HEK293 (cell line): ENCODE data around the gene OR1F1.

Experiments used
- ATF2 ChIP-seq: fragments of 450-650 bp; formaldehyde crosslinking; IDR thresholded peaks from 2 replicates; pipeline ENCODE4 v1.5.1; 2016; ENCODE audit warnings: missing biosample characterization, missing genetic modification characterization, low read depth
- BCL6B ChIP-seq: fragments of 450-650 bp; formaldehyde crosslinking; IDR thresholded peaks from 2 replicates; pipeline ENCODE4 v1.5.1; 2017; ENCODE audit warnings: missing biosample characterization, missing genetic modification characterization
- GLIS1 ChIP-seq: fragments of 450-650 bp; formaldehyde crosslinking; IDR thresholded peaks from 2 replicates; pipeline ENCODE4 v1.5.1; 2016; ENCODE audit warnings: missing biosample characterization, missing genetic modification characterization
- HOXD13 ChIP-seq: sonication (generic); formaldehyde crosslinking; IDR thresholded peaks from 2 replicates; pipeline ENCODE4 v1.8.0; 2022; ENCODE audit warnings: missing genetic modification reagents, borderline replicate concordance
- IKZF3 ChIP-seq: fragments of 450-650 bp; IDR thresholded peaks from 2 replicates; pipeline ENCODE4 v1.5.0; 2018; ENCODE audit warnings: missing biosample characterization, mild to moderate bottlenecking, missing genetic modification characterization, moderate library complexity
- MYNN ChIP-seq: fragments of 450-650 bp; formaldehyde crosslinking; IDR thresholded peaks from 2 replicates; pipeline ENCODE4 v1.5.1; 2016; ENCODE audit warnings: missing biosample characterization, missing genetic modification characterization, borderline replicate concordance
- OSR2 ChIP-seq: fragments of 450-650 bp; formaldehyde crosslinking; IDR thresholded peaks from 2 replicates; pipeline ENCODE4 v1.5.1; 2016; ENCODE audit warnings: missing biosample characterization, missing genetic modification characterization
- PBX3 ChIP-seq: sonication (generic); formaldehyde crosslinking; IDR thresholded peaks from 2 replicates; pipeline ENCODE4 v1.8.1; 2022; ENCODE audit warnings: mild to moderate bottlenecking, moderate library complexity, missing genetic modification reagents
- TCF7L2 ChIP-seq: IDR thresholded peaks from 2 replicates; pipeline ENCODE4 v1.6.1; 2011; ENCODE audit warnings: low read depth, mild to moderate bottlenecking, inconsistent platforms, low read length, moderate library complexity, borderline replicate concordance
- TRIM28 ChIP-seq: IDR thresholded peaks from 2 replicates; pipeline ENCODE4 v1.6.1; 2011; ENCODE audit warnings: low read length, control low read depth, borderline replicate concordance
- ZBTB10 ChIP-seq: fragments of 450-650 bp; formaldehyde crosslinking; IDR thresholded peaks from 2 replicates; pipeline ENCODE4 v1.5.1; 2016; ENCODE audit warnings: missing biosample characterization, missing genetic modification characterization
- ZBTB6 ChIP-seq: fragments of 450-650 bp; formaldehyde crosslinking; IDR thresholded peaks from 2 replicates; pipeline ENCODE4 v1.5.1; 2017; ENCODE audit warnings: missing biosample characterization, missing genetic modification characterization
- ZFP41 ChIP-seq: fragments of 450-650 bp; formaldehyde crosslinking; IDR thresholded peaks from 2 replicates; pipeline ENCODE4 v1.5.1; 2016; ENCODE audit warnings: missing biosample characterization, missing genetic modification characterization, borderline replicate concordance
- ZNF133 ChIP-seq: fragments of 450-650 bp; formaldehyde crosslinking; IDR thresholded peaks from 2 replicates; pipeline ENCODE4 v1.5.1; 2016; ENCODE audit warnings: missing biosample characterization, missing genetic modification characterization
- ZNF155 ChIP-seq: fragments of 450-650 bp; formaldehyde crosslinking; IDR thresholded peaks from 2 replicates; pipeline ENCODE4 v1.5.1; 2016; ENCODE audit warnings: missing biosample characterization, missing genetic modification characterization
- ZNF221 ChIP-seq: fragments of 450-650 bp; formaldehyde crosslinking; IDR thresholded peaks from 2 replicates; pipeline ENCODE4 v1.5.1; 2017; ENCODE audit warnings: missing biosample characterization, missing genetic modification characterization, borderline replicate concordance
- ZNF23 ChIP-seq: fragments of 450-650 bp; formaldehyde crosslinking; IDR thresholded peaks from 2 replicates; pipeline ENCODE4 v1.5.1; 2016; ENCODE audit warnings: missing biosample characterization, missing genetic modification characterization, borderline replicate concordance
- ZNF292 ChIP-seq: fragments of 450-650 bp; formaldehyde crosslinking; IDR thresholded peaks from 2 replicates; pipeline ENCODE4 v1.5.1; 2016; ENCODE audit warnings: low read depth, missing biosample characterization, missing genetic modification characterization, borderline replicate concordance
- ZNF404 ChIP-seq: fragments of 450-650 bp; formaldehyde crosslinking; IDR thresholded peaks from 2 replicates; pipeline ENCODE4 v1.5.1; 2017; ENCODE audit warnings: missing biosample characterization, missing genetic modification characterization
- ZNF426 ChIP-seq: fragments of 450-650 bp; formaldehyde crosslinking; IDR thresholded peaks from 2 replicates; pipeline ENCODE4 v1.5.1; 2017; ENCODE audit warnings: missing biosample characterization, missing genetic modification characterization, mild to moderate bottlenecking, inconsistent platforms, moderate library complexity
- ZNF513 ChIP-seq: fragments of 450-650 bp; IDR thresholded peaks from 2 replicates; pipeline ENCODE4 v1.5.1; 2018; ENCODE audit warnings: missing biosample characterization, missing genetic modification characterization
- ZNF529 ChIP-seq: fragments of 450-650 bp; formaldehyde crosslinking; IDR thresholded peaks from 2 replicates; pipeline ENCODE4 v1.5.1; 2017; ENCODE audit warnings: missing genetic modification characterization, missing biosample characterization; ENCODE audit not compliant: insufficient replicate concordance
- ZNF544 ChIP-seq: fragments of 450-650 bp; formaldehyde crosslinking; IDR thresholded peaks from 2 replicates; pipeline ENCODE4 v1.5.0; 2017; ENCODE audit warnings: missing biosample characterization, missing genetic modification characterization
- ZNF624 ChIP-seq: fragments of 450-650 bp; formaldehyde crosslinking; IDR thresholded peaks from 2 replicates; pipeline ENCODE4 v1.5.1; 2017; ENCODE audit warnings: missing biosample characterization, missing genetic modification characterization
- ZNF658 ChIP-seq: fragments of 450-650 bp; formaldehyde crosslinking; IDR thresholded peaks from 2 replicates; pipeline ENCODE4; 2016; ENCODE audit warnings: missing biosample characterization, missing genetic modification characterization
- ZNF664 ChIP-seq: fragments of 450-650 bp; formaldehyde crosslinking; IDR thresholded peaks from 2 replicates; pipeline ENCODE4 v1.5.1; 2016; ENCODE audit warnings: missing biosample characterization, missing genetic modification characterization
- ZNF791 ChIP-seq: fragments of 450-650 bp; formaldehyde crosslinking; IDR thresholded peaks from 2 replicates; pipeline ENCODE4 v1.5.1; 2016; ENCODE audit warnings: missing biosample characterization, missing genetic modification characterization
- ZSCAN16 ChIP-seq: fragments of 450-650 bp; formaldehyde crosslinking; IDR thresholded peaks from 2 replicates; pipeline ENCODE4 v1.5.1; 2016; ENCODE audit warnings: missing biosample characterization, missing genetic modification characterization
- ZSCAN4 ChIP-seq: fragments of 450-650 bp; formaldehyde crosslinking; IDR thresholded peaks from 2 replicates; pipeline ENCODE4 v1.5.1; 2017; ENCODE audit warnings: missing biosample characterization, missing genetic modification characterization
- ZXDB ChIP-seq: fragments of 450-650 bp; formaldehyde crosslinking; IDR thresholded peaks from 2 replicates; pipeline ENCODE4 v1.5.1; 2016; ENCODE audit warnings: missing biosample characterization, missing genetic modification characterization

The OR1F1 gene

GRCh38 chr16:3171855-3172593 lies 16.0 kb upstream of the OR1F1 start (continued):
- TF ChIP-seq ZNF664 (tag by site-specific recombination) = no peak
- TF ChIP-seq OSR2 (tag by site-specific recombination) = 0 out of 2 replicates have a peak, but pooled peaks have one; percentile 7
- TF ChIP-seq ZFP41 = no peak
- TF ChIP-seq ZNF155 = no peak
- TF ChIP-seq ZNF292 (tag by site-specific recombination) = no peak
- no peak for TF ChIP-seq ZNF791 (tag by site-specific recombination)
- no peak for TF ChIP-seq ZNF23 (tag by site-specific recombination)
- no peak for TF ChIP-seq ZNF513 (tag by site-specific recombination)
- no peak for TF ChIP-seq ZNF133 (tag by site-specific recombination)
- TF ChIP-seq GLIS1 (tag by site-specific recombination) = peak; percentile 53
- no peak for TF ChIP-seq ZNF658 (tag by site-specific recombination)
- TF ChIP-seq ZNF529 (tag by site-specific recombination) = no peak
- TF ChIP-seq ZNF221 (tag by site-specific recombination) = 0 out of 2 replicates have a peak, but pooled peaks have one; percentile 72
- peak; percentile 89; the same call in 1 of the 2 replicates for TF ChIP-seq TRIM28
- no peak for TF ChIP-seq ZNF624 (tag by site-specific recombination)
- TF ChIP-seq ZXDB (tag by site-specific recombination) = peak; percentile 71
- peak; percentile 97 for TF ChIP-seq ZBTB6
- TF ChIP-seq TCF7L2 = no peak
- no peak for TF ChIP-seq PBX3 (CRISPR knock-in tag)
- TF ChIP-seq ZNF404 (tag by site-specific recombination) = no peak
- TF ChIP-seq IKZF3 = peak; percentile 47
- TF ChIP-seq ZBTB10 (tag by site-specific recombination) = peak; percentile 57; the same call in 1 of the 2 replicates
- TF ChIP-seq ZNF544 = no peak
- TF ChIP-seq ZSCAN16 (tag by site-specific recombination) = peak; percentile 25; the same call in 1 of the 2 replicates
- TF ChIP-seq HOXD13 (CRISPR knock-in tag) = no peak
- no peak for TF ChIP-seq ATF2 (tag by site-specific recombination)
- no peak for TF ChIP-seq BCL6B (tag by site-specific recombination)
- no peak for TF ChIP-seq MYNN
- no peak for TF ChIP-seq ZSCAN4
- no peak for TF ChIP-seq ZNF426 (tag by site-specific recombination)
